Ramos (cell line): ENCODE measurements around the gene FASN.

ENCODE experiments used
- in situ Hi-C: fragments of 300-500 bp; cut with MboI; formaldehyde crosslinking; loops from one replicate; pipeline ENCODE4 v1.14.3; 2022; ENCODE audit warnings: low sequenced_read_pairs; ENCODE audit not compliant: unreplicated experiment

The FASN gene

GRCh38 chr17:82060001-82060380 lies 38.0 kb downstream of the FASN start:
- in situ Hi-C loops, result no loop called here

- in situ Hi-C loops, result no loop called here
These were observed 38.6 kb downstream of the FASN start for GRCh38 chr17:82059272-82060000.

- in situ Hi-C loops, result no loop called here
These were observed 39.2 kb downstream of the FASN start for GRCh38 chr17:82058855-82059249.

- in situ Hi-C loops, result no loop called here
These were observed 39.7 kb downstream of the FASN start for GRCh38 chr17:82058230-82058854.

GRCh38 chr17:82056729-82057621 lies 41.1 kb downstream of the FASN start:
- in situ Hi-C loops, result no loop called here

- in situ Hi-C loops, result no loop called here
These were observed 41.9 kb downstream of the FASN start for GRCh38 chr17:82055965-82056728.

- in situ Hi-C loops, result no loop called here
These were observed 42.7 kb downstream of the FASN start for GRCh38 chr17:82055023-82055964.

- in situ Hi-C loops, result no loop called here
These were observed 43.5 kb downstream of the FASN start for GRCh38 chr17:82054351-82055022.

- in situ Hi-C loops, result no loop called here
These were observed 44.3 kb downstream of the FASN start for GRCh38 chr17:82053556-82054263.

- in situ Hi-C loops, result no loop called here
These were observed 44.9 kb downstream of the FASN start for GRCh38 chr17:82053130-82053529.

GRCh38 chr17:82052638-82053059 lies 45.4 kb downstream of the FASN start:
- in situ Hi-C loops, result no loop called here

- in situ Hi-C loops, result no loop called here
These were observed 46.0 kb downstream of the FASN start, which contains the start of the genes GPS1 and RFNG for GRCh38 chr17:82051776-82052637. Gene GPS1, plus strand, starts transcription at chr17:82051898. Its CDS starts 34 bp downstream, at chr17:82051932. Gene RFNG, minus strand, starts transcription at chr17:82051811. Its CDS starts 45 bp downstream, at chr17:82051766.

- in situ Hi-C loops, result no loop called here
These were observed 47.0 kb downstream of the FASN start for GRCh38 chr17:82050761-82051641.

- in situ Hi-C loops, result no loop called here
These were observed 47.8 kb downstream of the FASN start for GRCh38 chr17:82050152-82050760.

- in situ Hi-C loops, result no loop called here
These were observed 48.5 kb downstream of the FASN start for GRCh38 chr17:82049521-82049971.
